Stimulated activated CD4-positive, alpha-beta T cell treated with anti-CD3 and anti-CD28 coated beads, Interleukin-2, amount 100 ng/mL, for 4 hours (primary cell): ENCODE results near the gene OR51G1.
"Not testable (repeated sequence)": the region's sequence is repeated elsewhere in the genome, so short reads cannot be mapped to it uniquely, and the experiment has no call there.

ENCODE experiments used
- DNase-seq: peaks from one replicate; pipeline ENCODE4 v3.0.0-alpha.2; 2020; ENCODE audit warnings: low read depth

OR51G1 gene

DNA sequence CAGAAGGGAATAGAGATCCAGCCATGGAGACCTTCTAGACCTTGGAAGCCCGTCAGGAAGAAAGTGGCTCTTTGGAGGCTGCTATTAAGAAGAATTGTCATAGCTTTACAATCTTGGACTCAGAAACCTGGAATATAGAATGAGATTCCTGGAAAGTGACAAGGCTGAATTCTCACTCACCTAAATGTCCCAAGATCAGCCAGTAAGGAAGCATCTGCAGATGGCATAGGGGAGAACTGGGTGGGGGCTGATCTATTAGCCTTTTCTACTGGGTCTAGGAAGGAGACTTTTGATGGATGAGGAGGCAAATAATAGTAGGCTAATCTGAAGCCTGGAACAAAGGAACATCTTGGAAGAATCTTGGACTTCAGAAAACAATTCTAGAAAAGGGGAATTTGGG lies at the start of gene OR51G1:
Gene OR51G1 (minus strand): TSS at position 101 of the 400 bp plus-strand sequence. CDS start 0 bp downstream, at position 101.
- no peak for DNase-seq

- no peak for DNase-seq
Measured at GRCh38 chr11:4962816-4963215, 38.7 kb upstream of the OR51G1 start.

GRCh38 chr11:4960877-4961276 lies 36.7 kb upstream of the OR51G1 start:
- DNase-seq: no peak

- no peak for DNase-seq
Measured at GRCh38 chr11:4957396-4957795, 33.3 kb upstream of the OR51G1 start.

GRCh38 chr11:4955613-4956012 lies 31.5 kb upstream of the OR51G1 start, which contains the start of gene OR51A2:
TSS of gene OR51A2 (minus strand) at chr11:4955713. CDS start at chr11:4955713, 0 bp downstream.
- DNase-seq: not testable (repeated sequence)

- no peak for DNase-seq
Measured at GRCh38 chr11:4947505-4947904, 23.4 kb upstream of the OR51G1 start, which contains the start of gene OR51A4. TSS of gene OR51A4 (minus strand) at chr11:4947605. CDS start at chr11:4947100, 505 bp downstream.

GRCh38 chr11:4936745-4937144 lies 12.6 kb upstream of the OR51G1 start:
- no peak for DNase-seq

GRCh38 chr11:4932751-4933150 lies 8.6 kb upstream of the OR51G1 start:
- DNase-seq: no peak

DNA sequence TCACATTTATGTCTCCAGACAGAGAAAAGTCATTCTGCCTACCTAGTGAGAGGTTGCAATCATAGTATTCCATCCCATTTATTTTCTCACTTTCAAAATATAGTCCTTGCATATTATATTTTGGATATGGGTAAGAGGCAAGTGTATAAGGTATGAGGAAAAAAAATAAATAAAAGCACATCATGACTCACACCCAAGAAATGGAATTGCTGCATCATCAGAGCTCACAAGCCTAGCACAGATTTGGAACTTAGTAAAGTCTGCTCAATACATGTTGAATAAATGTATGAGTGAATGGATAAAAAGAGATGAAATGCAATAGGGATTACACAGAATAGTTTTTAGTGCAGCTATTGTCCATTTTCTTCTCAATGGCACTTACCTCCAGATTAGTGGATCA lies 2.5 kb upstream of the OR51G1 start:
- no peak for DNase-seq

- DNase-seq: no peak
Measured at GRCh38 chr11:4922304-4922703, 1.8 kb downstream of the OR51G1 start.

DNA sequence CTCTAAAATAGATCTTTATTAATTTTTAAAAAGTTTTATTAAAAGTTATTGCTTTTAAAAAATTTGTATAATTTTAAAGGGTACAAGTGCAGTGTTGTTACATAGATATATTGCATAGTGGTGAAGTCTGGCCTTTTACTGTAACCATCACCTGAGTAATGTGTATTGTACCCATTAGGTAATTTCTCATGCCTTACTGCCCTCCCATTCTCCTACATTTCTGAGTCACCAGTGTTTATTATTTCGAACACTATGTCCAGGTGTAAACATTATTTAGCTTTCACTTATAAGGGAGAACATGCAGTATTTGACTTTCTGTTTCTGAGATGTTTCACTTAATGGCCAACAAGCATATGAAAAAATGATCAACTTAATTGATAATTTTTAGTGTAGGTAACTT lies 2.3 kb downstream of the OR51G1 start:
- no peak for DNase-seq

DNA sequence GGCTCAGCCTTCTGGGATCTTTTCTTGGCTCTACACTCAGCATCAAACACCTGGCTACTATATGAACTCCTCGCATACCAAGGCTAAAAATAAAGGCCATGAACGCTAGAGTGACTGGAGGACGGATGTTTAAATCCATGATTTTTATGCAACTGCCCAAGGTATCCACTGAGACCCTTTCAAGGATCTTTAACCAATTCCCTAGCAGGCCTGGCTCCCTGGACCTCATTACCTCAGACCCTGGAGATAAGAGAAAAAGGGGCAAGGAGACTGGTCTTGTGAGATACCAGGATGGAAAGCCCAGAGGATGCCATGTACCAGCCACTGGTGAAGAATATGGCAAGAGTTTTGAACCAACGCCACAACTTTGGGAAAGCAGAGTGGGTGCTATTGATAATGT lies 4.9 kb downstream of the OR51G1 start, which contains the start of gene OR51G2:
Gene OR51G2 (minus strand): TSS at position 101 of the 400 bp plus-strand sequence. CDS start 3,687 bp downstream, outside the sequence.
- DNase-seq: no peak

DNA sequence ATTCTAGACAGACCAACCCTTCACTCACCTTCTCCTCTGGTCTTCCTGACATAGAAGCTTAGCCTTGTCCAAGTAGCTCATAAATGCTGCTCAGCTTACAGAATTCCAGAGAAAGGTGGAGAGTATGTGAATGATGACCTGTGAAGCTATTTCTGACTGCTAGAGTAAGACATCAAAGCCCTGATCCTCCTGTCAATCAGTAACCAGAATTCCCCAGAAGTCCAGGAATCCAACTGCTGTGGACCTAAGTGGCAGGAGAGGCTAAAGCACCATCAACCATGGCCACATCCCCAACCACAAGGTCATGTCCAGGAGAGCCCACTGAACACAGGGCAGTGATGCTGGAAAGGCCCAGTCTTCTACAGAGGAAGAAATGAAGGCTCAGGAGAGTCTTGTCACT lies 7.6 kb downstream of the OR51G1 start:
- no peak for DNase-seq

DNA sequence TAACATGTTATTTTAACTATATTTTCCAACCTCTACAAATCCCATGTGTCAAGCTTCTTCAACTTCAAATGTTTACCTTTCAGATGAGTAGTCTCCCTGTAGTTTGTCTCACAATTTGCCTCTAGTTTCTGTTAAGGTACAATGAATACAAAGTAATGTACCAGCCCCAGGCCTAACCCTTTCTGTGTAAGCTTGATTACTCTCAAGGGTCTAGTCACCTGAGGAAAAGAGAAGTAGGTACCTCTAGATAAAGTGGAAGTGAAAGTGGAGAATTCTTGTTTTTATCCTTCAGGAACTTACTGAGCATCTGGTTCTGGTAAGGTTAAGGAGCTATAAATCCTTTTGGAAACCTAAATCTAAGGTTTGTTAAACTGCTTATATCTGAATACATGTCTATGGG lies 20.7 kb downstream of the OR51G1 start, which contains the start of gene OR51A7:
Gene OR51A7 (plus strand): TSS at position 300 of the 400 bp plus-strand sequence. CDS start 3,587 bp downstream, outside the sequence.
- no peak for DNase-seq

- DNase-seq: no peak
Measured at GRCh38 chr11:4891996-4892640, 32.0 kb downstream of the OR51G1 start.

DNA sequence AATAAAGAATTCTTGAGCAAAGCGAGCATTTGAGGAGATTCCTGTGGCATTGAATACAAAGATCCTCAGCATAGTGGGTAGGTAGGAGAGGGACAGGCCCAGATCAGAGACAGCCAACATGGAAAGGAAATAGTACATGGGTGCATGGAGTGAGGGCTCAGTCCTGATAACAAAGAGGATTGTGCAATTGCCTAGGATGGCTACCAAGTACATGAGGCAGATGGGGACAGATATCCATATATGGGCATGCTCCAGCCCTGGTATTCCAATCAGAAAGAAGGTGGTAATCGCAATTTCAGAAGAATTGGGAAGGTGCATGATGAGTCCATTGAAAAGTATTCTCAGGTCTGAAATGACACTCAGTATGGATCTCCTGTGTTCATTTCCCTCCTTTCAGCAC lies 33.9 kb downstream of the OR51G1 start:
- DNase-seq: no peak

- DNase-seq: no peak
Measured at GRCh38 chr11:4887591-4887990, 36.5 kb downstream of the OR51G1 start.

GRCh38 chr11:4886186-4886585 lies 38.0 kb downstream of the OR51G1 start:
- DNase-seq: no peak

- DNase-seq: no peak
Measured at GRCh38 chr11:4884361-4884760, 39.8 kb downstream of the OR51G1 start.

- DNase-seq: no peak
Measured at GRCh38 chr11:4882543-4882942, 41.6 kb downstream of the OR51G1 start.

GRCh38 chr11:4881860-4882500 lies 42.2 kb downstream of the OR51G1 start, which contains the start of gene OR51T1:
TSS of gene OR51T1 (plus strand) at chr11:4881900. CDS start at chr11:4881900, 0 bp downstream.
- no peak for DNase-seq

- no peak for DNase-seq
Measured at GRCh38 chr11:4881188-4881587, 43.0 kb downstream of the OR51G1 start.
